Brain microvascular endothelial cell (primary cell): ENCODE results near the gene ZSWIM3.

Experiments
- DNase-seq: peaks from one replicate; pipeline ENCODE4 v3.0.0-alpha.2; 2020
- H3K27ac ChIP-seq: fragments of 250-450 bp; sonication (Bioruptor Pico); 2 replicates; pipeline ENCODE4 v1.5.1; 2020; ENCODE audit warnings: mild to moderate bottlenecking, moderate library complexity
- H3K27me3 ChIP-seq: fragments of 250-450 bp; sonication (Bioruptor Pico); replicated peaks from 2 replicates; pipeline ENCODE4 v1.5.1; 2020; ENCODE audit warnings: mild to moderate bottlenecking
- H3K36me3 ChIP-seq: fragments of 250-450 bp; sonication (Bioruptor Pico); replicated peaks from 2 replicates; pipeline ENCODE4 v1.5.1; 2020; ENCODE audit warnings: mild to moderate bottlenecking
- H3K4me3 ChIP-seq: 2 replicates; pipeline ENCODE4 v1.5.1; 2011; ENCODE audit warnings: low read depth, mild to moderate bottlenecking, control low read depth, low read length, moderate library complexity
- in situ Hi-C: cut with HindIII; loops from 2 replicates; pipeline ENCODE4 v1.10.0; 2017; ENCODE audit warnings: low sequenced_read_pairs, low pct_ligation_motif_present
- TF ChIP-seq, protein P1 (sequence below): IDR thresholded peaks from 2 replicates; pipeline ENCODE4 v1.5.1; 2011; ENCODE audit warnings: low read depth, mild to moderate bottlenecking, moderate library complexity, low read length, control low read depth, inconsistent platforms; ENCODE audit errors: missing control alignments

Gene ZSWIM3

GRCh38 chr20:45886590-45887345 is 29.4 kb downstream of the ZSWIM3 start:
- Histone ChIP-seq H3K4me3 (no peak overlapping the region), H3K36me3 (peaks cover 12% of the 10 kb centered on the region), H3K27ac (no peak overlapping the region), H3K27me3 (no peaks in the 10 kb centered on the region)
- no peak for DNase-seq
- TF ChIP-seq, protein P1, sequence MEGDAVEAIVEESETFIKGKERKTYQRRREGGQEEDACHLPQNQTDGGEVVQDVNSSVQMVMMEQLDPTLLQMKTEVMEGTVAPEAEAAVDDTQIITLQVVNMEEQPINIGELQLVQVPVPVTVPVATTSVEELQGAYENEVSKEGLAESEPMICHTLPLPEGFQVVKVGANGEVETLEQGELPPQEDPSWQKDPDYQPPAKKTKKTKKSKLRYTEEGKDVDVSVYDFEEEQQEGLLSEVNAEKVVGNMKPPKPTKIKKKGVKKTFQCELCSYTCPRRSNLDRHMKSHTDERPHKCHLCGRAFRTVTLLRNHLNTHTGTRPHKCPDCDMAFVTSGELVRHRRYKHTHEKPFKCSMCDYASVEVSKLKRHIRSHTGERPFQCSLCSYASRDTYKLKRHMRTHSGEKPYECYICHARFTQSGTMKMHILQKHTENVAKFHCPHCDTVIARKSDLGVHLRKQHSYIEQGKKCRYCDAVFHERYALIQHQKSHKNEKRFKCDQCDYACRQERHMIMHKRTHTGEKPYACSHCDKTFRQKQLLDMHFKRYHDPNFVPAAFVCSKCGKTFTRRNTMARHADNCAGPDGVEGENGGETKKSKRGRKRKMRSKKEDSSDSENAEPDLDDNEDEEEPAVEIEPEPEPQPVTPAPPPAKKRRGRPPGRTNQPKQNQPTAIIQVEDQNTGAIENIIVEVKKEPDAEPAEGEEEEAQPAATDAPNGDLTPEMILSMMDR: no peak
- in situ Hi-C loops: no loop called here

DNA sequence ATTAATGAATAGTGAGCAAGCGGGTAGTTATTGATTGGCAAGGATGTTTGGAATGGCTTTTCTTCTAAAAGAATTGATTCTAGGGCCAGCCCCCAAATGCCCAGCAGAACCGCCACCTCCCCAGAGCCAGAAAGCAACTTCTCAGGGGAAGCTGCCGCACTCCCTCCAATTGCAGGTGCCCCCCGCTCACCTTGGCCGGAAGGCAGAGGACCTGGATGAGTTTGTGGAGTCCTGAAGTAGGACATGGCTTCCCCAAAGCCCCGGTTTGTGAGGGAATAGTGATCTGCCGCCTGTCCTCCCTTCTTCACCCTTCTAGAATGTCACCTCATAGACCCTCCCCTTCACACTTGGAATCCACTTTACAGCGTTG is 29.9 kb downstream of the ZSWIM3 start, which contains the start of gene SPATA25:
TSS of gene SPATA25 (minus strand) at position 277 of the 370 bp plus-strand sequence. CDS start at position 245, 32 bp downstream.
- H3K27me3 ChIP-seq: no peaks in the 10 kb centered on the region
- H3K4me3 ChIP-seq: no peak within 1 kb of the TSS
- TF ChIP-seq, protein P1: no peak
- H3K36me3 ChIP-seq: peaks cover 12% of the 10 kb centered on the region
- DNase-seq: no peak
- no peak within 1 kb of the TSS for H3K27ac ChIP-seq
- in situ Hi-C loops: no loop called here

DNA sequence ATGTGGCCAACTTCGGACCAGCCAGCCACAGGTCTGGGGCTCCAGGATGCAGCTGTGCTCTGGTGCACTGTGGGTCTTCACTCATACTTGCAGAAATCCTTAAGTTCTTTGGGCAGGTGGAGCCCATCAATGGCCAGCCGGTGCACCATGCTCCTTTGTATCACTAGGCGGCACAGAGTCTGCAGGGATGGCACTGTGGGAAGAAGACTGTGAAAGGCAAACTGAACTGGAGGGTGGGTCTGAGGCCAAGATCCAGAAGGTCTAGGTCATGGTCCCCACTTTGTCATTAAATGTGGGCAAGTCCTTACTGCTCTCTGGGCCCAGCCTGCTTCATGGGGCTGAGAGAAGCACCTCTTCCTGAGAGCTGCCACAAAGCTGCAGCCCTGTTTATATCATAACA is 31.3 kb downstream of the ZSWIM3 start:
- in situ Hi-C loops: no loop called here
- TF ChIP-seq, protein P1: no peak

GRCh38 chr20:45890077-45890984 is 32.9 kb downstream of the ZSWIM3 start:
- Histone ChIP-seq H3K27me3 (no peaks in the 10 kb centered on the region), H3K27ac (peak overlapping the region; percentile 45), H3K36me3 (peaks cover 10% of the 10 kb centered on the region), H3K4me3 (peak overlapping the region; percentile 78)
- TF ChIP-seq, protein P1: peak; percentile 92
- peak; percentile 83 for DNase-seq
- in situ Hi-C loops: no loop called here

More for the DNA sequence above, 31.3 kb downstream of the ZSWIM3 start:
- no peak overlapping the region for H3K4me3 ChIP-seq
- H3K36me3 ChIP-seq: peaks cover 6% of the 10 kb centered on the region
- no peak overlapping the region for H3K27ac ChIP-seq
- DNase-seq: no peak
- no peaks in the 10 kb centered on the region for H3K27me3 ChIP-seq

DNA sequence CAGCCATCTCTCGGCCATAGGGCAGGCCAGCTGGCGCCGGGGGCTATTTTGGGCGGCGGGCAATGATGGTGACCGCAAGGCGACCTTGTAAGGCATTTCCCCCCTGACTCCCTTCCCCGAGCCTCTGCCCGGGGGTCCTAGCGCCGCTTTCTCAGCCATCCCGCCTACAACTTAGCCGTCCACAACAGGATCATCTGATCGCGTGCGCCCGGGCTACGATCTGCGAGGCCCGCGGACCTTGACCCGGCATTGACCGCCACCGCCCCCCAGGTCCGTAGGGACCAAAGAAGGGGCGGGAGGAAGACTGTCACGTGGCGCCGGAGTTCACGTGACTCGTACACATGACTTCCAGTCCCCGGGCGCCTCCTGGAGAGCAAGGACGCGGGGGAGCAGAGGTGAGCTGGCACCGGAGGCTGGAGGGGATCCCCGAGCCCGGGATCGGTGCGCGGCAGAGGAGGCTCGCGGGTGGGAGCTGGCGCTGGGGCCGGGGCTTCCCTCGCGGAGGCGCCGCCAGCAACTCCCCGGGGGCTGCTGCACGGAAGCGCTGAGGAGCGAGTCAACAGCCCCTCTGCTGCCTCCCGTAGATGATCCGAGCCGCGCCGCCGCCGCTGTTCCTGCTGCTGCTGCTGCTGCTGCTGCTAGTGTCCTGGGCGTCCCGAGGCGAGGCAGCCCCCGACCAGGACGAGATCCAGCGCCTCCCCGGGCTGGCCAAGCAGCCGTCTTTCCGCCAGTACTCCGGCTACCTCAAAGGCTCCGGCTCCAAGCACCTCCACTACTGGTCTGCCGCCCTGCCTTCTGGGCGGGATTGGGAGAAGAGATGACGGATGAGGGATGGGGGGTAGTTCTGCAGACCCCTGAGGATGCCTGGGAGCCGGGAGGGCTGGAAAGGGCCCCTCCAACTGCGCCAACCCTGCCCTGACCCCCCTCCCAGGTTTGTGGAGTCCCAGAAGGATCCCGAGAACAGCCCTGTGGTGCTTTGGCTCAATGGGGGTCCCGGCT is 33.9 kb downstream of the ZSWIM3 start, which contains the start of the genes CTSA and NEURL2:
TSS of gene CTSA (plus strand) at position 351 of the 999 bp plus-strand sequence. CDS start at position 585, 234 bp downstream.
TSS of gene NEURL2 (minus strand) at position 224 of the 999 bp plus-strand sequence. CDS start at position 7, 217 bp downstream.
- Histone ChIP-seq H3K4me3 (peak within 1 kb of the TSS; percentile 78), H3K36me3 (peaks cover 15% of the 10 kb centered on the region), H3K27me3 (no peaks in the 10 kb centered on the region), H3K27ac (peak within 1 kb of the TSS; percentile 45)
- DNase-seq: peak; percentile 89
- in situ Hi-C loops: no loop called here
- TF ChIP-seq, protein P1: no peak
